DND-41 (cell line): ENCODE measurements around the gene PTPRK.

Source experiments
- CTCF ChIP-seq: IDR thresholded peaks from 2 replicates; pipeline ENCODE4 v1.5.1; 2012; ENCODE audit warnings: borderline replicate concordance, low read length, moderate library complexity, mild to moderate bottlenecking; ENCODE audit not compliant: poor library complexity, severe bottlenecking; ENCODE audit errors: extremely low read depth
- EZH2 ChIP-seq: IDR thresholded peaks from 3 replicates; pipeline ENCODE4 v1.6.1; 2012; ENCODE audit warnings: borderline replicate concordance, low read depth, mild to moderate bottlenecking, moderate library complexity, low read length, inconsistent platforms; ENCODE audit not compliant: severe bottlenecking

- TF ChIP-seq CTCF (no peak), EZH2 (no peak)
These were observed 370.0 kb downstream of the PTPRK start for GRCh38 chr6:128150376-128150775.
